K562 (cell line): ENCODE results near the gene NOX5. TPM values are rescaled to one million over a fixed set of nuclear protein-coding genes. Genes with fewer than 3 reads are reported as not detected.

ENCODE experiments used
- ATAC-seq: fragments of 200-7000 bp; cut with Tn5 transposase; 3 replicates; pipeline ENCODE4 v1.9.1; 2020; ENCODE audit warnings: moderate library complexity
- BruUV-seq: library from RNA; stranded (reverse); fragments of 400-500 nt; replicated peaks from 2 replicates; lab custom pipeline; 2021; lab: Mats Ljungman, UMichigan
- CTCF ChIA-PET: fragments of 300-600 bp; formaldehyde crosslinking; extraction: SDS; loops from one replicate; lab custom pipeline; 2021; ENCODE audit warnings: low intra/inter-chr PET ratio; lab: Yijun Ruan, JAX
- POLR2A ChIA-PET: fragments of 300-600, 350-650 bp; sonication (Branson Sonifier 250); formaldehyde crosslinking; extraction: SDS; loops from one replicate; lab custom pipeline; 2021; ENCODE audit warnings: antibody characterized with exemption, inconsistent platforms; lab: Yijun Ruan, JAX
- DNase-seq, 4 experiments: peaks; one replicate each; pipeline versions ENCODE4 v3.0.0 to v3.0.0-alpha.2; 2011 to 2018; ENCODE audit warnings: low spot score in 3 of 4, mixed read lengths in 3 of 4; ENCODE audit errors: extremely low read depth in 1 of 4
- FAIRE-seq: peaks from 2 replicates; lab custom pipeline; 2011; peaks lifted over from hg19 to GRCh38; lab: Jason Lieb, UNC
- H2AFZ ChIP-seq: 2 replicates; pipeline ENCODE4 v1.6.0; 2011; ENCODE audit warnings: low read depth, low read length, control low read depth, inconsistent platforms
- H3K27ac ChIP-seq: fragments of 200-600 bp; 3 replicates; pipeline ENCODE4 v1.8.0; 2011; ENCODE audit warnings: low read depth, mild to moderate bottlenecking, control low read depth, inconsistent platforms, low read length, moderate library complexity, mixed read lengths; ENCODE audit errors: extremely low read depth
- H3K27me3 ChIP-seq, 2 experiments: fragments of 300-600 bp in 1 of 2; 2 replicates in 1 of 2; 3 replicates in 1 of 2; pipeline versions ENCODE4 v1.6.0 to v1.8.0; 2011; ENCODE audit warnings: inconsistent platforms in 2 of 2, low read length in 2 of 2, mild to moderate bottlenecking in 1 of 2, mixed read lengths in 1 of 2, moderate library complexity in 1 of 2; ENCODE audit not compliant: control insufficient read depth in 2 of 2, insufficient read depth in 2 of 2
- H3K36me3 ChIP-seq: fragments of 300-600 bp; 3 replicates; pipeline ENCODE4 v1.8.0; 2011; ENCODE audit warnings: mild to moderate bottlenecking, low read length, inconsistent platforms; ENCODE audit not compliant: control insufficient read depth, insufficient read depth
- H3K4me1 ChIP-seq, 2 experiments: fragments of 200-600 bp in 1 of 2; replicated peaks in 1 of 2; 2 replicates in 1 of 2; 3 replicates in 1 of 2; pipeline versions ENCODE4 v1.5.1 to v1.8.0; 2011; ENCODE audit warnings: inconsistent platforms in 2 of 2, low read length in 2 of 2, mild to moderate bottlenecking in 1 of 2, mixed read lengths in 1 of 2, moderate library complexity in 1 of 2; ENCODE audit not compliant: control insufficient read depth in 2 of 2, insufficient read depth in 2 of 2
- H3K4me2 ChIP-seq: 2 replicates; pipeline ENCODE4 v1.6.1; 2011; ENCODE audit warnings: low read length, control low read depth, inconsistent platforms, mixed read lengths; ENCODE audit not compliant: insufficient read depth
- H3K4me3 ChIP-seq: fragments of 200-600 bp; sonication (generic), shearing (Covaris generic); 2 replicates; pipeline ENCODE4 v1.5.1; 2016; ENCODE audit warnings: control low read depth, inconsistent platforms
- H3K79me2 ChIP-seq: fragments of 200-600 bp; 3 replicates; pipeline ENCODE4 v1.8.0; 2011; ENCODE audit warnings: low read length, inconsistent platforms; ENCODE audit not compliant: control insufficient read depth, insufficient read depth
- H3K9ac ChIP-seq, 2 experiments: 2 replicates each; pipeline versions ENCODE4 v1.6.0 to v1.6.1; 2011; ENCODE audit warnings: low read depth in 2 of 2, low read length in 2 of 2, control low read depth in 1 of 2, inconsistent platforms in 1 of 2, mild to moderate bottlenecking in 1 of 2, mixed read lengths in 1 of 2; ENCODE audit not compliant: insufficient read depth in 1 of 2
- H3K9me1 ChIP-seq: one replicate; pipeline ENCODE4 v1.6.0; 2011; ENCODE audit warnings: inconsistent platforms, mild to moderate bottlenecking, low read length, moderate library complexity; ENCODE audit not compliant: control insufficient read depth, insufficient read depth
- H3K9me3 ChIP-seq: replicated peaks from 2 replicates; pipeline ENCODE4 v1.5.1; 2011; ENCODE audit warnings: low read depth, low read length, inconsistent platforms; ENCODE audit not compliant: control insufficient read depth, insufficient read depth
- H4K20me1 ChIP-seq: replicated peaks from 2 replicates; pipeline ENCODE4 v1.6.1; 2011; ENCODE audit warnings: low read length, inconsistent platforms, mixed read lengths; ENCODE audit not compliant: control insufficient read depth, insufficient read depth
- EGR1 ChIP-seq: fragments of 450-650 bp; conservative IDR thresholded peaks from 2 replicates; pipeline ENCODE4 v1.6.1; 2017; ENCODE audit warnings: mild to moderate bottlenecking
- GABPA ChIP-seq: fragments of 200-800 bp; sonication (Bioruptor generic); conservative IDR thresholded peaks from 2 replicates; pipeline ENCODE4 v1.6.1; 2016; ENCODE audit warnings: low read depth, missing genetic modification characterization, missing compliant biosample characterization
- L3MBTL2 ChIP-seq: fragments of 450-650 bp; IDR thresholded peaks from 2 replicates; pipeline ENCODE4 v1.6.1; 2016; ENCODE audit warnings: mild to moderate bottlenecking, moderate library complexity
- ZFP36 ChIP-seq: fragments of 150-350 bp; IDR thresholded peaks from 2 replicates; pipeline ENCODE4 v1.6.1; 2018; ENCODE audit warnings: low read length, low read depth; ENCODE audit not compliant: partially characterized antibody
- WGBS: fragments of 100-300 bp; shearing (Covaris generic); methylation state at CpG from one replicate; pipeline ENCODE4 v1.1.6; 2016; ENCODE audit warnings: low coverage, mixed read lengths; ENCODE audit not compliant: insufficient coverage; ENCODE audit errors: missing lambda C conversion rate; 5-methylcytosine and 5-hydroxymethylcytosine counted together
- in situ Hi-C: fragments of 300-500 bp; cut with MboI; formaldehyde crosslinking; loops from 4 replicates; pipeline ENCODE4 v1.15.0; 2018; ENCODE audit warnings: inconsistent platforms, mixed read lengths
- intact Hi-C: fragments of 100-400 bp; cut with micrococcal nuclease; formaldehyde crosslinking; loops from 2 replicates; pipeline ENCODE4 v1.14.2; 2022
- polyA plus RNA-seq, 8 experiments: library from polyadenylated mRNA; depleted of rRNA in 4 of 8; stranded (reverse) in 5 of 8; unstranded in 3 of 8; fragments of >200 nt; fragmentation: Nextera tagmentation in 2 of 8; fragmentation: Illumina TruSeq in 1 of 8; extraction: Ambion mirVana in 2 of 8; extraction: Trizol in 1 of 8; gene quantifications; 2 replicates each; pipeline versions ENCODE4 v1.2.1 to v1.2.3, GENCODE V29; 2011 to 2014; ENCODE audit warnings: inconsistent platforms in 1 of 8, missing spikeins in 1 of 8
- total RNA-seq, 7 experiments: library from RNA; depleted of rRNA in 6 of 7; stranded (reverse); fragments of >200 nt in 6 of 7; fragmentation: Illumina TruSeq in 2 of 7; extraction: Trizol in 2 of 7; gene quantifications; 2 replicates each; pipeline versions ENCODE4 v1.2.1 to v1.2.3, GENCODE V29; 2011 to 2021; ENCODE audit warnings: low replicate concordance in 1 of 7

The NOX5 gene
- total and polyA plus RNA-seq, 9 of the 15 experiments (the other 6 are each of a cell fraction or from before 2014, with no cell fraction given) = 0.01 TPM; not detected in 8

- DNase-seq (no peak), ATAC-seq (no peak), FAIRE-seq (no peak)
- Histone ChIP-seq H3K9me1 (peaks cover 3% of the 10 kb centered on the region), H3K9ac (no peak overlapping the region), H2AFZ (no peak overlapping the region), H3K36me3 (no peaks in the 10 kb centered on the region), H3K27me3 (peaks cover 0 to 25% of the 10 kb centered on the region in 2 experiments; a peak in 3 of 5 replicates), H3K9me3 (no peaks in the 10 kb centered on the region), H3K79me2 (no peaks in the 10 kb centered on the region), H3K4me3 (no peak overlapping the region), H4K20me1 (peaks cover 4% of the 10 kb centered on the region; the same call in 1 of the 2 replicates), H3K4me1 (peaks cover 0 to 2% of the 10 kb centered on the region in 2 experiments; a peak in 2 of 5 replicates), H3K27ac (no peak overlapping the region), H3K4me2 (no peak overlapping the region)
- in situ Hi-C loops (no loop called here), intact Hi-C loops (no loop called here)
- WGBS = 28% methylated on average over 6 of the region's 6 CpGs
- TF ChIP-seq L3MBTL2 (no peak), ZFP36 (peak; percentile 7)
- POLR2A ChIA-PET = no interaction called here
- no TSS peak for BruUV-seq
- CTCF ChIA-PET = interaction anchor here (1.3 to 3.9 kb wide), 4 partner anchors 166 to 336 kb away, joined by 3 to 20 read pairs (median 8); no protein-coding TSS in a partner anchor
Observed at GRCh38 chr15:69060041-69060481, 45.6 kb downstream of the NOX5 start.

- CTCF ChIA-PET = interaction anchor here (1.4 to 3.9 kb wide), 2 partner anchors 165 to 334 kb away, joined by 8 to 20 read pairs; no protein-coding TSS in a partner anchor
- Histone ChIP-seq H3K4me2 (no peak overlapping the region), H3K9me3 (no peaks in the 10 kb centered on the region), H3K36me3 (no peaks in the 10 kb centered on the region), H2AFZ (no peak overlapping the region), H3K27me3 (peaks cover 0 to 32% of the 10 kb centered on the region in 2 experiments; a peak in 3 of 5 replicates), H3K27ac (no peak overlapping the region), H3K4me3 (no peak overlapping the region), H4K20me1 (peaks cover 4% of the 10 kb centered on the region; the same call in 1 of the 2 replicates), H3K9ac (no peak overlapping the region), H3K9me1 (peaks cover 3% of the 10 kb centered on the region), H3K4me1 (peaks cover 0 to 2% of the 10 kb centered on the region in 2 experiments; a peak in 2 of 5 replicates), H3K79me2 (no peaks in the 10 kb centered on the region)
- intact Hi-C loops (no loop called here), in situ Hi-C loops (no loop called here)
- POLR2A ChIA-PET = no interaction called here
- no TSS peak for BruUV-seq
- FAIRE-seq (peak; percentile 74), ATAC-seq (no peak), DNase-seq (no peak)
- TF ChIP-seq EGR1 (no peak), GABPA (tag) (0 out of 2 replicates have a peak, but pooled peaks have one; percentile 29)
- WGBS = 18% methylated on average over 4 of the region's 4 CpGs
Observed at GRCh38 chr15:69060744-69061143, 46.2 kb downstream of the NOX5 start.
